IgD-negative memory B cell (primary cell): ENCODE data around the gene CAMKMT. TPM values are rescaled to one million over a fixed set of nuclear protein-coding genes. Genes with fewer than 3 reads are reported as not detected.

Experiments
- H3K27ac Mint-ChIP-seq, 3 donors: one replicate each; pipeline ENCODE4 v1.8.0; 2020 to 2022; ENCODE audit warnings: mild to moderate bottlenecking in 3 of 3, mixed read lengths in 3 of 3, moderate library complexity in 1 of 3
- H3K27me3 Mint-ChIP-seq: one replicate; pipeline ENCODE4 v1.8.0; 2021; ENCODE audit warnings: mixed read lengths
- H3K36me3 Mint-ChIP-seq: one replicate; pipeline ENCODE4 v1.8.0; 2020; ENCODE audit warnings: mild to moderate bottlenecking, mixed read lengths
- H3K4me1 Mint-ChIP-seq, 3 donors: one replicate each; pipeline ENCODE4 v1.8.0; 2020 to 2022; ENCODE audit warnings: mixed read lengths in 3 of 3, mild to moderate bottlenecking in 1 of 3
- H3K4me3 Mint-ChIP-seq, 4 donors: one replicate each; pipeline ENCODE4 v1.8.0; 2020 to 2022; ENCODE audit warnings: mild to moderate bottlenecking in 4 of 4, mixed read lengths in 4 of 4, moderate library complexity in 3 of 4
- H3K9me3 Mint-ChIP-seq, 3 donors: one replicate each; pipeline ENCODE4 v1.8.0; 2020 to 2021; ENCODE audit warnings: mixed read lengths in 3 of 3, mild to moderate bottlenecking in 1 of 3
- polyA plus RNA-seq: library from polyadenylated mRNA; unstranded; fragments of 300-500 nt; fragmentation: Illumina TruSeq; gene quantifications from one replicate; pipeline ENCODE4 v1.2.3, GENCODE V29; 2021

CAMKMT gene
- polyA plus RNA-seq, 1 donor from 2014 or later = 12.2 TPM

GRCh38 chr2:44769349-44770011 lies 407.7 kb downstream of the CAMKMT start:
- Mint-ChIP-seq H3K9me3 (no peaks in the 10 kb centered on the region), H3K27me3 (peaks cover 11% of the 10 kb centered on the region), H3K4me1 (peaks cover 2 to 5% (median 2%) of the 10 kb centered on the region in 3 donors), H3K4me3 (no peak overlapping the region), H3K27ac (no peak overlapping the region), H3K36me3 (peaks cover 9% of the 10 kb centered on the region)

- no peak overlapping the region for H3K4me3 Mint-ChIP-seq
- peaks cover 2 to 5% (median 2%) of the 10 kb centered on the region in 3 donors for H3K4me1 Mint-ChIP-seq
- H3K27me3 Mint-ChIP-seq = peaks cover 11% of the 10 kb centered on the region
- H3K27ac Mint-ChIP-seq = no peak overlapping the region
- no peaks in the 10 kb centered on the region for H3K9me3 Mint-ChIP-seq
- peaks cover 9% of the 10 kb centered on the region for H3K36me3 Mint-ChIP-seq
These were observed 408.8 kb downstream of the CAMKMT start for GRCh38 chr2:44770221-44771195.

GRCh38 chr2:44771522-44771921 lies 409.8 kb downstream of the CAMKMT start:
- Mint-ChIP-seq H3K4me1 (peaks cover 2 to 5% (median 2%) of the 10 kb centered on the region in 3 donors), H3K27me3 (peaks cover 9% of the 10 kb centered on the region), H3K4me3 (no peak overlapping the region), H3K27ac (no peak overlapping the region), H3K9me3 (no peaks in the 10 kb centered on the region), H3K36me3 (peaks cover 9% of the 10 kb centered on the region)

- no peaks in the 10 kb centered on the region for H3K9me3 Mint-ChIP-seq
- H3K27ac Mint-ChIP-seq = no peak overlapping the region
- H3K27me3 Mint-ChIP-seq = peaks cover 8% of the 10 kb centered on the region
These were observed 410.4 kb downstream of the CAMKMT start for GRCh38 chr2:44772131-44772530.

GRCh38 chr2:44772669-44773378 lies 411.1 kb downstream of the CAMKMT start:
- H3K27me3 Mint-ChIP-seq = peaks cover 5% of the 10 kb centered on the region
- no peak overlapping the region for H3K27ac Mint-ChIP-seq
- no peaks in the 10 kb centered on the region for H3K9me3 Mint-ChIP-seq
- peaks cover 7 to 11% (median 8%) of the 10 kb centered on the region in 3 donors for H3K4me1 Mint-ChIP-seq
- H3K4me3 Mint-ChIP-seq = no peak overlapping the region
- peaks cover 7% of the 10 kb centered on the region for H3K36me3 Mint-ChIP-seq

More at GRCh38 chr2:44772131-44772530, 410.4 kb downstream of the CAMKMT start:
- Mint-ChIP-seq H3K36me3 (peaks cover 9% of the 10 kb centered on the region), H3K4me3 (no peak overlapping the region), H3K4me1 (peaks cover 2 to 5% (median 2%) of the 10 kb centered on the region in 3 donors)

- Mint-ChIP-seq H3K9me3 (no peaks in the 10 kb centered on the region), H3K4me1 (peaks cover 16 to 19% (median 16%) of the 10 kb centered on the region in 3 donors), H3K27me3 (peaks cover 1% of the 10 kb centered on the region), H3K36me3 (peaks cover 6% of the 10 kb centered on the region), H3K27ac (no peak overlapping the region), H3K4me3 (no peak overlapping the region)
These were observed 413.2 kb downstream of the CAMKMT start for GRCh38 chr2:44774826-44775492.

- Mint-ChIP-seq H3K4me1 (peaks cover 16 to 19% (median 16%) of the 10 kb centered on the region in 3 donors), H3K36me3 (peaks cover 2% of the 10 kb centered on the region), H3K9me3 (no peaks in the 10 kb centered on the region), H3K27ac (peak overlapping the region in 1 of 3 donors; percentile 84), H3K4me3 (peak overlapping the region in 1 of 4 donors; percentile 66), H3K27me3 (peaks cover 1% of the 10 kb centered on the region)
These were observed 415.3 kb downstream of the CAMKMT start for GRCh38 chr2:44777036-44777435.

- Mint-ChIP-seq H3K9me3 (no peaks in the 10 kb centered on the region), H3K4me1 (peaks cover 16 to 19% (median 16%) of the 10 kb centered on the region in 3 donors), H3K4me3 (peak overlapping the region; percentile 66 to 92 (median 84)), H3K27me3 (no peaks in the 10 kb centered on the region), H3K27ac (peak overlapping the region in 1 of 3 donors; percentile 84), H3K36me3 (no peaks in the 10 kb centered on the region)
These were observed 415.8 kb downstream of the CAMKMT start for GRCh38 chr2:44777537-44777936.

GRCh38 chr2:44778221-44778654 lies 416.5 kb downstream of the CAMKMT start:
- Mint-ChIP-seq H3K27me3 (no peaks in the 10 kb centered on the region), H3K9me3 (no peaks in the 10 kb centered on the region), H3K4me1 (peaks cover 16 to 19% (median 16%) of the 10 kb centered on the region in 3 donors), H3K27ac (peak overlapping the region in 2 of 3 donors; percentile 56 to 84), H3K4me3 (peak overlapping the region; percentile 66 to 92 (median 84)), H3K36me3 (peaks cover 2% of the 10 kb centered on the region)

- H3K27ac Mint-ChIP-seq = peak overlapping the region in 2 of 3 donors; percentile 56 to 84
- peak overlapping the region; percentile 66 to 92 (median 84) for H3K4me3 Mint-ChIP-seq
These were observed 417.1 kb downstream of the CAMKMT start for GRCh38 chr2:44778671-44779476.

GRCh38 chr2:44779793-44780192 lies 418.0 kb downstream of the CAMKMT start:
- no peaks in the 10 kb centered on the region for H3K27me3 Mint-ChIP-seq
- peaks cover 2% of the 10 kb centered on the region for H3K36me3 Mint-ChIP-seq
- H3K4me1 Mint-ChIP-seq = peaks cover 16 to 19% (median 16%) of the 10 kb centered on the region in 3 donors
- peak overlapping the region in 2 of 4 donors; percentile 52 to 54 for H3K4me3 Mint-ChIP-seq
- H3K9me3 Mint-ChIP-seq = no peaks in the 10 kb centered on the region
- H3K27ac Mint-ChIP-seq = no peak overlapping the region

More at GRCh38 chr2:44778671-44779476, 417.1 kb downstream of the CAMKMT start:
- Mint-ChIP-seq H3K4me1 (peaks cover 16 to 19% (median 16%) of the 10 kb centered on the region in 3 donors), H3K27me3 (no peaks in the 10 kb centered on the region), H3K36me3 (peaks cover 2% of the 10 kb centered on the region), H3K9me3 (no peaks in the 10 kb centered on the region)

GRCh38 chr2:44780406-44780805 lies 418.7 kb downstream of the CAMKMT start:
- H3K27ac Mint-ChIP-seq = no peak overlapping the region
- no peaks in the 10 kb centered on the region for H3K27me3 Mint-ChIP-seq
- no peaks in the 10 kb centered on the region for H3K9me3 Mint-ChIP-seq
- H3K4me1 Mint-ChIP-seq = peaks cover 16 to 19% (median 16%) of the 10 kb centered on the region in 3 donors
- no peak overlapping the region for H3K4me3 Mint-ChIP-seq
- peaks cover 2% of the 10 kb centered on the region for H3K36me3 Mint-ChIP-seq

GRCh38 chr2:44785433-44785832 lies 423.7 kb downstream of the CAMKMT start:
- Mint-ChIP-seq H3K27ac (no peak overlapping the region), H3K4me1 (no peaks in the 10 kb centered on the region), H3K27me3 (peaks cover 5% of the 10 kb centered on the region), H3K36me3 (peaks cover 2% of the 10 kb centered on the region), H3K9me3 (peaks cover 0 to 3% (median 0%) of the 10 kb centered on the region in 3 donors), H3K4me3 (no peak overlapping the region)
